Activated CD8-positive, alpha-beta T cell treated with anti-CD3 and anti-CD28 coated beads for 36 hours (primary cell): ENCODE measurements around the gene INHBB. TPM values are rescaled to one million over a fixed set of nuclear protein-coding genes. Genes with fewer than 3 reads are reported as not detected.
"Not testable (repeated sequence)": the region's sequence is repeated elsewhere in the genome, so short reads cannot be mapped to it uniquely, and the experiment has no call there.

ENCODE experiments used
- ATAC-seq: fragments of 200-7000 bp; cut with Tn5 transposase; one replicate; pipeline ENCODE4 v1.10.0; 2021; ENCODE audit warnings: mild to moderate bottlenecking, moderate library complexity
- CTCF ChIA-PET: fragments of 350-600 bp; sonication (Branson Sonifier 250); formaldehyde crosslinking; loops from one replicate; lab custom pipeline; 2021; ENCODE audit warnings: antibody characterized with exemption; lab: Charles Lee
- POLR2A ChIA-PET: fragments of 350-600 bp; sonication (Branson Sonifier 250); formaldehyde crosslinking; loops from one replicate; lab custom pipeline; 2021; ENCODE audit warnings: antibody characterized with exemption; lab: Charles Lee
- DNase-seq: peaks from one replicate; pipeline ENCODE4 v3.0.0-alpha.2; 2020
- H3K27ac Mint-ChIP-seq: one replicate; pipeline ENCODE4 v1.8.0; 2021; ENCODE audit warnings: mild to moderate bottlenecking, mixed read lengths
- H3K27me3 Mint-ChIP-seq: one replicate; pipeline ENCODE4 v1.8.0; 2021; ENCODE audit warnings: mixed read lengths
- H3K36me3 Mint-ChIP-seq: one replicate; pipeline ENCODE4 v1.8.0; 2021; ENCODE audit warnings: low read depth, mixed read lengths
- H3K4me1 Mint-ChIP-seq: one replicate; pipeline ENCODE4 v1.8.0; 2021; ENCODE audit warnings: low read depth, mixed read lengths
- H3K4me3 Mint-ChIP-seq: one replicate; pipeline ENCODE4 v1.8.0; 2021; ENCODE audit warnings: mild to moderate bottlenecking, moderate library complexity, mixed read lengths
- H3K9me3 Mint-ChIP-seq: one replicate; pipeline ENCODE4 v1.8.0; 2021; ENCODE audit warnings: mixed read lengths
- intact Hi-C: fragments of 100-400 bp; cut with micrococcal nuclease; formaldehyde crosslinking; loops from one replicate; pipeline ENCODE4 v1.10.0; 2022
- total RNA-seq, 2 experiments: library from RNA; stranded (reverse); gene quantifications; one replicate each; pipeline ENCODE4 v1.2.3, GENCODE V29; 2021
- TF ChIP-seq, protein P1 (sequence below): fragments of 200-600 bp; IDR thresholded peaks from one replicate; pipeline ENCODE4 v1.8.0; 2022; ENCODE audit warnings: antibody characterized with exemption, mild to moderate bottlenecking

INHBB gene
- total RNA-seq, 2 experiments from 2014 or later: not detected

- Mint-ChIP-seq H3K4me1 (no peaks in the 10 kb centered on the region), H3K36me3 (no peaks in the 10 kb centered on the region), H3K27me3 (peaks cover 3% of the 10 kb centered on the region), H3K4me3 (no peak overlapping the region), H3K27ac (no peak overlapping the region), H3K9me3 (no peaks in the 10 kb centered on the region)
- TF ChIP-seq, protein P1, sequence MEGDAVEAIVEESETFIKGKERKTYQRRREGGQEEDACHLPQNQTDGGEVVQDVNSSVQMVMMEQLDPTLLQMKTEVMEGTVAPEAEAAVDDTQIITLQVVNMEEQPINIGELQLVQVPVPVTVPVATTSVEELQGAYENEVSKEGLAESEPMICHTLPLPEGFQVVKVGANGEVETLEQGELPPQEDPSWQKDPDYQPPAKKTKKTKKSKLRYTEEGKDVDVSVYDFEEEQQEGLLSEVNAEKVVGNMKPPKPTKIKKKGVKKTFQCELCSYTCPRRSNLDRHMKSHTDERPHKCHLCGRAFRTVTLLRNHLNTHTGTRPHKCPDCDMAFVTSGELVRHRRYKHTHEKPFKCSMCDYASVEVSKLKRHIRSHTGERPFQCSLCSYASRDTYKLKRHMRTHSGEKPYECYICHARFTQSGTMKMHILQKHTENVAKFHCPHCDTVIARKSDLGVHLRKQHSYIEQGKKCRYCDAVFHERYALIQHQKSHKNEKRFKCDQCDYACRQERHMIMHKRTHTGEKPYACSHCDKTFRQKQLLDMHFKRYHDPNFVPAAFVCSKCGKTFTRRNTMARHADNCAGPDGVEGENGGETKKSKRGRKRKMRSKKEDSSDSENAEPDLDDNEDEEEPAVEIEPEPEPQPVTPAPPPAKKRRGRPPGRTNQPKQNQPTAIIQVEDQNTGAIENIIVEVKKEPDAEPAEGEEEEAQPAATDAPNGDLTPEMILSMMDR: no peak
- intact Hi-C loops: no loop called here
- ATAC-seq (no peak), DNase-seq (no peak)
- CTCF ChIA-PET: no interaction called here
- POLR2A ChIA-PET: no interaction called here
Measured at GRCh38 chr2:120389036-120389391, 43.1 kb downstream of the INHBB start.

DNA sequence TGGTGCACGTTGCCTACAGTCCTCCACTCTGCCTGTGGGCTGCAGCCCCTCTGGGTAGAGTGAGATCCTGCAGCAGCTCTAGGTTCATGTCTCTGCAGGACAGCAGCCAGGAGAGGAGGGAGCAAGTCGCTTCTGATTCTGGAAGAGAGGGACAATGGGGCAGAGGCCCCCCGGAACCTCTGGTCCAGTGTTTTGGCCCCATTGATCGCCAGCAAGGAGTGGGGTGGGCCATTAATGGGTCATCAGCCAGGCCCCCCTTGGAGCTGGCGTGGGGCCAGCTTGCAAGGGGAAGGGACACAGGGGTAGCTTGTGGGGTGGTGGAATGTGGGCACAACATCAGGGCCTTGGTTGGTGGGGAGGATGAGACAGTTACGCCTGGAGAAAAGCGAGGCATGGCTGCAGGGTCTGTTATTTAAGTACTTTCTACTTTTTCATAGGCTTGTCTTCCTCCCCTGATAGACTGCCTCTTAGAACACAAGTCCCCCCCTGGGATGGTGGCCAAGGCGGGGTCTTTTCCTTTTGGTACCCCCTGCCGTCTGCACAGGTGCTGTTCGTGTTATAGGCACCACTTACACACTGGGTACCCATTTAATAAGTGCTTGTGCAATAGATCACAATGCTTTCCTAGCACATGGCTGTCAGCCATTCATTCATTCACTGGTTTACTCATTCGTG, 44.6 kb downstream of the INHBB start:
- ATAC-seq (no peak), DNase-seq (no peak)
- no peaks in the 10 kb centered on the region for H3K4me1 Mint-ChIP-seq
- ChIA-PET POLR2A (no interaction called here), CTCF (no interaction called here)
- TF ChIP-seq, protein P1: no peak
- intact Hi-C loops: no loop called here
- no peaks in the 10 kb centered on the region for H3K9me3 Mint-ChIP-seq
- no peaks in the 10 kb centered on the region for H3K36me3 Mint-ChIP-seq
- peaks cover 5% of the 10 kb centered on the region for H3K27me3 Mint-ChIP-seq
- H3K4me3 Mint-ChIP-seq: no peak overlapping the region
- H3K27ac Mint-ChIP-seq: no peak overlapping the region

- POLR2A ChIA-PET, H3K4me1 Mint-ChIP-seq, H3K27me3 Mint-ChIP-seq, DNase-seq, intact Hi-C loops, ATAC-seq, CTCF ChIA-PET, H3K9me3 Mint-ChIP-seq, H3K4me3 Mint-ChIP-seq, H3K36me3 Mint-ChIP-seq, H3K27ac Mint-ChIP-seq: not testable (repeated sequence)
Measured at GRCh38 chr2:120391382-120391781, 45.4 kb downstream of the INHBB start.

DNA sequence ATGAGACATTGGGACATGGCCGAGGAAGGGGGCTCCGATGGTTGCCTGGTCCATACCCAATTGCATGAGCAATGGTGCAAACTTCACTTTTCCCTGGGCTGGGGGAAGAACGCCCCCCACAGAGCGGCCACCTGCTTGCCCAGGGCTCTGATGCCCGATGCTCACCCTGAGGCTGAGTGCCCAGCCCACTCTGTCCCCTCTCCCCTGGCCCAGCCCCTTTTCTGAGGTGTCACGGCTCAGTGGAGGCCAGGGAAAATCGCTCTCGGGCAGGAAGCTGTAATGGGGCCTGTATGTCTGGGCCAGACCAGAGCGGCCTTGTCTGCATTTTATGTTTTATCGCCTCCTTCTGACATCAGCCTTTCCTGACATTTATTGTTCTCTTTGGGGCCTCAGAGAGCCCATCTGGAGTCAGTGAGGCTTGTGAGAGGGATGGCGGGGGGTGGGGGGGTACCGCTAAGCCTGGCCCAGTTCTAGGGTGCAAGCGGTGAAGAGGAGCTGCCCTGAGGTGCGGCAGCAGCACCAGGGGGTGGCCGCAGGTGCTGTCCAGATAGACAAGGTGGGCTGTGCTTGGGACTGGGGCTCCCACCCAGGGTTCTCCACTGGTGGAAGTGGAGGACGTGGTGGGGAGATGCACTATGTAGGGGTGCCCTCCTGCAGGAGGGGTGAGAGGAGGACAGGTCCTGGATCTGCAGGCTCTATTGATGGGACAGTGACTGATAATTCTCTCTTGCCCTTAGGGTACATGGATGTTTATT, 46.2 kb downstream of the INHBB start:
- Mint-ChIP-seq H3K27me3 (peaks cover 4% of the 10 kb centered on the region), H3K9me3 (no peaks in the 10 kb centered on the region), H3K27ac (no peak overlapping the region), H3K4me1 (no peaks in the 10 kb centered on the region), H3K4me3 (no peak overlapping the region), H3K36me3 (no peaks in the 10 kb centered on the region)
- TF ChIP-seq, protein P1: no peak
- ChIA-PET CTCF (no interaction called here), POLR2A (no interaction called here)
- ATAC-seq (no peak), DNase-seq (no peak)
- intact Hi-C loops: no loop called here

DNA sequence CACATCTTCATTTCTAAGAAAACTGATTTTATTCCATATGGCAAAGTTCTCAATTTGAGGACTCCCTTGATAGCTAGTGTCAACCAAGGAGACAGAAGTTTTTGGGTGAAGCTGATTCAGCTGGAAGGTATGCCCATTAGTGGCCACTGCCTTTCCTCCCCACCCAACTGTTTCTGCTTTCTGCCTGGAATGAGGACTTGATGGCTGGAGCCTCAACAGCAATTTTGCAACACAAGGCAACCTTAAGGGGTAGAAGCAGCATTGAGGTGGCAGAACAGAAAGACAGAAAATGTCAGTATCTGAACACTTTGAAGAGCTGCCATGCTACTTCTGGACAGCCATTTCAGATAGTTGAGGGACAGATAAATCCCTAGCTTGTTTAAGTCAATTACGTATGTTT, 47.0 kb downstream of the INHBB start:
- peaks cover 4% of the 10 kb centered on the region for H3K27me3 Mint-ChIP-seq
- TF ChIP-seq, protein P1: no peak
- ChIA-PET CTCF (no interaction called here), POLR2A (no interaction called here)
- DNase-seq (no peak), ATAC-seq (no peak)
- no peaks in the 10 kb centered on the region for H3K4me1 Mint-ChIP-seq
- intact Hi-C loops: no loop called here
- no peaks in the 10 kb centered on the region for H3K36me3 Mint-ChIP-seq
- H3K4me3 Mint-ChIP-seq: no peak overlapping the region
- H3K27ac Mint-ChIP-seq: no peak overlapping the region
- H3K9me3 Mint-ChIP-seq: no peaks in the 10 kb centered on the region
